GM12878 (cell line): Measurements from ENCODE around the gene LDLR.

Experiments
- EZH2 ChIP-seq: IDR thresholded peaks from 2 replicates; pipeline ENCODE4 v1.6.1; 2012; ENCODE audit warnings: low read depth, mild to moderate bottlenecking, control low read depth, inconsistent platforms, low read length, borderline replicate concordance; ENCODE audit not compliant: control insufficient read depth
- SUPT20H ChIP-seq: IDR thresholded peaks from 2 replicates; pipeline ENCODE4 v1.6.1; 2011; ENCODE audit warnings: low read depth, mild to moderate bottlenecking, low read length, moderate library complexity, borderline replicate concordance; ENCODE audit not compliant: control insufficient read depth
- ZNF274 ChIP-seq: IDR thresholded peaks from one replicate; pipeline ENCODE4 v1.8.0; 2011; ENCODE audit not compliant: insufficient read length, insufficient read depth

GRCh38 chr19:11174336-11174735, 85.1 kb downstream of the LDLR start:
- TF ChIP-seq ZNF274: no peak
- no peak for TF ChIP-seq EZH2
- TF ChIP-seq SUPT20H: no peak
